Stimulated activated CD8-positive, alpha-beta memory T cell treated with anti-CD3 and anti-CD28 coated beads, Interleukin-15, amount 100 ng/mL, for 1 hour (primary cell): Measurements from ENCODE around the gene GABPB1.
"Not testable (repeated sequence)": the region's sequence is repeated elsewhere in the genome, so short reads cannot be mapped to it uniquely, and the experiment has no call there.

ENCODE experiments used
- DNase-seq: peaks from one replicate; pipeline ENCODE4 v3.0.0-alpha.2; 2020; ENCODE audit warnings: low read depth

GABPB1 gene

DNA sequence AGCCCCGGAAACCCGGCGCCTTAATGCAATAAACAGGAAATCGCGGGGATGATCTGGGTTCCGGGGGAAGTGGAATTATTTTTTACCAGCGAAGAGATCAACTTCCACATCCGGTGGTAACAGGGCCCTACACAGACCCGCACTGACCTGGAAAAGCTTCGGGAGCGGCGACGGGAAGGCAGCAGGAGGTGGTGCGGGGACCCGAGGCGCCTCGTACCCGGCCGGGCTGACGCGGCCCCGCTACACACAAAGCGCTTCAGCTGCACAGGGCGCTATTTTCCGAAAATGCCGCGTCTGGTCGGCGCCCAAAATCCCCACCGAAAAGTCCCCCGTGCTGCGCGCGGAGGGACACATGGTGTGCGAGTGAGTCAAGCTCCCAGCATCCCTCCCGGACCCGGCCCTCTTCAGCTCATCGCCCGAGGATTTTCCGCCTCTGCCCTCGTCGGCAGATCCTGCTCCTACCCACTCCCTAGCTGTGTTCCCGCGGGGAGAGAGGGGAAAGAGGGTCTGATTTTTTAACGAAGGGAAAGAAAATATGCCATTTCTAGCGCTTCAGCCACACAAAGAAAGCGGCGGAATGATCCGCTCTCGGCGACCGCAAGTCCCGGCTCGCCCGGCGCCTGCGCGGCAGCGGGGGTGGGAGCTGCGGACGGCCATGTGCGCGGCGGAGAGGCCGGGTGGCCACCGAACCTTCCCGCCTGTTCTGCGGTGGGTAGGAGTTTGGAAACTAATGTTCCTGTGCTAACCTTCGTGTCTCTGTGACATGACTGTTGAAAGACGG is at the start of gene GABPB1:
TSS of gene GABPB1 (minus strand) at position 361 of the 781 bp plus-strand sequence. CDS start 45,400 bp downstream, outside the sequence.
- DNase-seq: peak; percentile 66

DNA sequence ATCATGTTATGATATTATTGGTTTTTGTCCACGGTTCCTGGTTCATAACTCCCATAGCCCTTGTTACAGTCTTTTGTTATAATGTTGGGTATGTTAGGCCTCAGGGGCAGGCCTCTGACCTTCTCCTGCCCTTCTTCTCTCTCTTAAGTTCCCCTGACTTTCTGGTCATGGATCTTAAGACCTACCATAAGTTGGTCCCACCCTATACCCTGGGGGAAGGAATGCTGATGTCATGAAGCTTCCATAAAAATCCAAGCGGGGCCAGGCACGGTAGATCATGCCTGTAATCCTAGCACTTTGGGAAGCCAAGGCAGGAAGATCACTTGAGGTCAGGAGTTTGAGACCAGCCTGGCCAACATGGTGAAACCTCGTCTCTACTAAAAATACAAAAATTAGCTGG is 36.6 kb upstream of the GABPB1 start:
- DNase-seq: not testable (repeated sequence)

- DNase-seq: no peak
Measured at GRCh38 chr15:50390554-50391264, 35.7 kb upstream of the GABPB1 start.

GRCh38 chr15:50382408-50382807 is 27.4 kb upstream of the GABPB1 start:
- not testable (repeated sequence) for DNase-seq

DNA sequence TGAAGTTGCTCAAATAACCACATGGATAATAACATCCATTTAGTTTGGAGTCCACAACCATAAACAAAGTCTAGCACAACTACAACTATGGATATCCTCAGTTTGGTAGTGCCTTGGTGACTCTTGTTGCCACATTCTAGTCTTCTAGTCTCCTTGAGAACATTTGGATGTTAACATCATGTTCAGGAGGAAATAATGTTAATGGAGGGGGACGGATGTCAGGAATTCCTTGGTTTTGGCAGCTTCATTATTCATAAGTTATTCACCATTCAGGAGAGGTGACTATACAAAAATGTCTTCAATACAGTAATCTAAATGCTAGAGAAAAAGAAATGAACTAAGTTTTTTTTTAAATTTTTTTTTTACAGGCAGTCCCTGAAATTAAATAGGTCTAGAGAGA is 26.4 kb upstream of the GABPB1 start:
- no peak for DNase-seq

- no peak for DNase-seq
Measured at GRCh38 chr15:50380089-50380488, 25.1 kb upstream of the GABPB1 start.

DNA sequence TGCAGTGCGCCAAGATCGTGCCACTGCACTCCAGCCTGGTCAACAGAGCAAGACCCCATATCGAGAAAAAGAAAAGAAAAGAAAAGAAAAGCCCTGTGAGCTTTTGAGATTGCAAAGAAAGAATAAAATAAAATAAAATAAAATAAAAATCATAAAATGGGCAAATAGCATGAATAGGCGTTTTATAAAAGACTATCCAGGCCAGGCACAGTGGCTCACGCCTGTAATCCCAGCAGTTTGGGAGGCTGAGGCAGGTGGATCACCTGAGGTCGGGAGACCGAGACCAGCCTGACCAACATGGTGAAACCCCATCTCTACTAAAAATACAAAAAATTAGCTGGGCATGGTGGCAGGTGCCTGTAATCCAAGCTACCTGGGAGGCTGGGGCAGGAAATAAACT is 24.4 kb upstream of the GABPB1 start:
- DNase-seq: not testable (repeated sequence)

DNA sequence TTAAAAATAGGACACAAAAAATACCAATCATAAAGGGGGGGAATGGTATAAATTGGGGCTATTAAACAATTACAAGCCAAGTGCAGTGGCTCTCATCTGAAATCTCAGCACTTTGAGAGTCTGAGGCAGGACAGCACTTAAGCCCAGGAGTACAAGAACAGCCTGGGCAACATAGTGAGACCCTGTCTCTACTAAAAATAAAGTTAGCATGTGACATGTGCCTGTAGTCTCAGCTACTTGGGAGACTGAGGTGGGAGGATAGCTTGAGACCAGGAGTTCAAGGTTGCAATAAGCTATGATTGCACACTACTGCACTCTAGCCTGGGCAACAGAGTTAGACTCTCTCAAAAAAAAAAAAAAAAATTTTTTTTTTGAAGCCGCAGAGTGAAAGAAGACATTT is 23.8 kb upstream of the GABPB1 start:
- DNase-seq: no peak

DNA sequence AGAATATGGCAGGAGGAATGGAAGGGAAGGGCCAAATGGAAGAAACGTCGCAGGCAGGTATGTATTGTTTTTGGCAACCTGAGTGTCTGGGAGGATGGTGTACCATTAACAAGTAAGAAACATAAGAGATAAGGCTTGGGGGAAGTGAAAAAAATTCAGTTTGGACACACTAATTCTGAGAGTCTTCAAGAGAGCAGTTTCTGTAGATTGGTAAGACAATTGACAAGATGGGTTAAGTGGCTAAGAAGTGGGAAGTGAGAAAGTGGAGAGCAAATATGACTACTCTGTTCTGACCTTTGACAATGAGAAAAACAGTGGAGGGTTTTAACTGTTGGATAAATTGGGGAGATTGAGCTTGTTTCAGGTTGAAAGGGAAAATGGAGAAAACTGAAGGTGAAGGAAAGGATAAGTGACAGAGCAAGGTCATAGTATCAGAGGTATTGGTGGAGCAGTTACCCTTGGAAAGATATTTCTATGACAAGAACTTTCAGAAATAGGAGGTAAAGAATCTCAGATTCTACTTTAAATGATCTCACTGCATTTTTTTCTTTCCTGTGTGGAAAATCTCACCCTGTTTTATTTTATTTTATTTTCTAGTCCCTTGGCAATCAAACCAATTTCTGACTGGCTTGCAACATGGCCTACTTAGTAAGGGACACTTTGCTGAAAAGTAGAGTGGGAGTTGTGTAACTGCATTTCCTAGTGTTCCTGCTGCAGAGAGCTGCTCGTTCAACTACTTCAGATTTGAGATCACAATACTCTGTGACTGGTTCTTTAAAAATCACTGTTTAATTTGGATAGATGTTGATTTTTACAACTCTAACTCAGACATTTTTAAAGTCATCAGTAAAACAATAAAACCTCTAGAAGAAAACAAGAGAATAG is 23.1 kb upstream of the GABPB1 start:
- DNase-seq: no peak

- not testable (repeated sequence) for DNase-seq
Measured at GRCh38 chr15:50369564-50369963, 14.6 kb upstream of the GABPB1 start.

GRCh38 chr15:50365971-50366370 is 11.0 kb upstream of the GABPB1 start:
- no peak for DNase-seq

DNA sequence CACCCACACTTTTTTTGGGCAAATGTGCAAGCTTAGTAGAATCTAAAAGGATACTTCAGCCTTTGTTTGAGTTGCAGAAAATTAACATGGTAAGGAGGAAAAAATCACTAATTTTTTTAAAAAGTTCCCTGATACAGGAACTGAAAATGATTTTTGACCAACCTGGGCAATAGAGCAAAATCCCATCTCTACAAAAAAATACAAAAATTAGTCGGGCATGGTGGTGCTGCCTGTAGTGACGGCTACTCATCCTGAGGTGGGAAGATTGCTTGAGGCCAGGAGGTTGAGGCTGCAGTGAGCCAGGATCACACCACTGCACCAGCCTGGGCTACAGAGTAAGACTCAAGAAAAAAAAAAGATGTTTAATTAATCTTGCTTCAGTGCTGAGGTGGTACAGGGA is 10.6 kb upstream of the GABPB1 start:
- DNase-seq: no peak

- DNase-seq: no peak
Measured at GRCh38 chr15:50363612-50364011, 8.6 kb upstream of the GABPB1 start.

GRCh38 chr15:50361756-50362155 is 6.8 kb upstream of the GABPB1 start:
- DNase-seq: no peak

- no peak for DNase-seq
Measured at GRCh38 chr15:50358845-50359244, 3.8 kb upstream of the GABPB1 start.

DNA sequence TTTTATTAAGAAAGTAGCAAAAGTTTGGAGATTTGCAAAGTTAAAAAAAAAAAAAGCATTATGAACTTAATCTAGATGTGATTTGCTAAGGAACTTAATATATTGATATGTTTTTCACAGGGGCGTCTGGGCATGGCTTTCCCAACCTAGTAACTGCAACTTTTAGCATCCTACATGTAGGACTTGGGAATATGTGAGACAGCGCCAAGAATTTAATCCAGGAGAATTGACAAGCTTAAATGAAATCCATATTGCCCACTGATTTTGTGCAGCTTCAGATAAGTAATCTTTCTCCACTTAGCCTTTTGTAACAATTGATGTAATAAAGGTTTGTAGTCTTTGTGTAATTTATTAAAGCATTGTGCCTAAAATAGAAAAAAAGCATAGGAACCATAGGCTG is 982 bp upstream of the GABPB1 start:
- DNase-seq: no peak

GRCh38 chr15:50355619-50355905 is 564 bp upstream of the GABPB1 start:
- no peak for DNase-seq

- peak; percentile 28 for DNase-seq
Measured at GRCh38 chr15:50353975-50354837, 792 bp downstream of the GABPB1 start.

DNA sequence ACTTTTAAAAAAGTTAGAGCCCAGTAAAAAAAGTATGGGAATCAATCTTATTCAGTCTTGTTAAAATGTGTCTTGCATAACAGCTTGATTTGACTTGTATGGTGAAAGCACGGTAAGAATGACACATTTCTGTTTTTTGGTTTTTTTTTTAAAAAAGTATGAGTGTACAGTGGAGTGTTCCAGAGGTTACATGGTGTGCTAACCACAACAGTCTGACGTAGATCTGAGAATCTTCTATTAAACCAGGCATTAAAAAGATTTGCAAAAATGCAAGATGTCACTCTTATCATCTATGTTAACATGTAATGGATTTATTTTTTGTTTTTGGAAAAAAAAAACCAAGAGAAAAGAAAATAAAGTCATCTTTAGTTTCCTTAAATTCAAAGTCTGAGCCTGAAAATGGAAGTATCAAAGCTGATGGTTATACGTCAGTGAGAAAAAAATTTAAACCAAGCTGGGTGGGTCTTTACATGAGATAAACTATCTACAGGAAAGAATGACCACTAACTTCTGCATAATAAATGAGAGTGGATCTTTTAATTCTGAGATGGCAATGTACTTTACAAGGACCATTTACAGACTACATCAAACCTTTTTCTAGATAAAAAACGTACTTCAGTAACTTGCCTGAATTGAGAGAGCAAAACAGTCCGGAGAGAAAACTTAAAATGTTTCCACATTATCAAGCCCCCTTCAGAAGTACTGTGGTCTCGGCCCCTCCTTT is 1.6 kb downstream of the GABPB1 start:
- no peak for DNase-seq

DNA sequence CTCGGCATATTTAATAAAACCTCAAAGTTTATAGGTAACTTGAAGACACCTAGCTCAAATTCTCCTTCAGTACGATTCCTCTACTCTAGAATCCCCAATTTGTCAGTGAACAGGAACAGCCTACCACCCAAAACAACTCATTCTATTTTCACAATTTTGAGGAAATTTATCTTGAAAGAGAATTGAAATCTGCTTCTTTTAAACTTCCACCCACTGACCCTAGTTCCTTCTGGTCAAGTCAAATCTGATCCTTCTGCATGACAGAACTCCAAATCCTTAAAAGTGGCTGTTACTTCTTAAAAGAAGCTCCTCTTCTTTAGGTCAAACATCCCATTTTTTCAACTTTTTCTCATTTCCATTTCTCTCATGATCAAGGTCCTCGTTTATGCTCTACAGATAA is 4.4 kb downstream of the GABPB1 start:
- DNase-seq: no peak

DNA sequence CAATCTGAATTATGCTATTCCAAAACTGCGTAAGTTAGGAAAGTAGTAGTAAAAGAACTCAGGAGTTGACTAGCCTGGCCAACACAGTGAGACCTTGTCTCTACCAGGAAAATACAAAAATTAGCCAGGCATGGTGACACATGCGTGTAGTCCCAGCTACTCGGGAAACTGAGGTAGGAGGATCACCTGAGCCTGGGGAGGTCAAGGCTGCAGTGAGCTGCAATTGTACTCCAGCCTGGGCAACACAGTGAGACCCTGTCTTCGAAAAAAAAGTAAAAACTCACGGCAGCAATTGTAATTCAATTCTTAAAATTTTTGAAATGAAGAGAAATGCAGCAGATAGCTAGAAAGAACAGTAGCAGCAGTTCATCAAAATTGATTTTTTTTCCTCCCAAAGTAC is 9.7 kb downstream of the GABPB1 start:
- DNase-seq: no peak
